Left lung (tissue), 10 donors: ENCODE results near the gene USB1. TPM values are rescaled to one million over a fixed set of nuclear protein-coding genes. Genes with fewer than 3 reads are reported as not detected.

Source experiments
- ATAC-seq: fragments of 200-7000 bp; cut with Tn5 transposase; one replicate; pipeline ENCODE4 v1.9.1; 2020; ENCODE audit warnings: moderate library complexity
- DNase-seq, 4 donors: peaks; one replicate each; pipeline ENCODE4 v3.0.0-alpha.2; 2013 to 2020
- H3K27ac ChIP-seq, 2 donors: fragments of 200-600 bp; sonication (generic) in 1 of 2; one replicate each; pipeline versions ENCODE4 v1.5.0 to v1.8.0; 2020 to 2021
- H3K27me3 ChIP-seq, 2 donors: fragments of 200-600 bp; sonication (generic) in 1 of 2; one replicate each; pipeline versions ENCODE4 v1.5.0 to v1.8.0; 2020 to 2021
- H3K36me3 ChIP-seq, 2 donors: fragments of 200-600 bp; sonication (generic) in 1 of 2; one replicate each; pipeline versions ENCODE4 v1.5.0 to v1.8.0; 2020 to 2021
- H3K4me1 ChIP-seq, 2 donors: fragments of 200-600 bp; one replicate each; pipeline ENCODE4 v1.8.0; 2021
- H3K4me3 ChIP-seq, 2 donors: fragments of 200-600 bp; sonication (generic) in 1 of 2; one replicate each; pipeline versions ENCODE4 v1.5.0 to v1.8.0; 2020 to 2021; ENCODE audit warnings: mild to moderate bottlenecking in 1 of 2
- H3K9me3 ChIP-seq, 2 donors: fragments of 200-600 bp; sonication (generic) in 1 of 2; one replicate each; pipeline versions ENCODE4 v1.5.0 to v1.8.0; 2020 to 2021
- intact Hi-C, 2 donors: fragments of 100-400 bp; cut with DNase I; formaldehyde crosslinking; loops; one replicate each; pipeline versions ENCODE4 v1.11.2 to v1.14.2; 2022
- polyA plus RNA-seq, 6 donors: library from polyadenylated mRNA; unstranded; fragments of 120-200 nt; gene quantifications; one replicate each; pipeline ENCODE4 v1.2.1, GENCODE V29; 2013; ENCODE audit not compliant: insufficient read length in 6 of 6
- total RNA-seq, 2 donors: library from RNA; stranded (reverse); fragmentation: NEBNext Ultra II Directional; extraction: Animal tissue kit (Norgen Biotek cat#: 25700); gene quantifications; one replicate each; pipeline ENCODE4 v1.2.1, GENCODE V29; 2021
- TF ChIP-seq, protein P1 (sequence below), 2 donors: fragments of 200-600 bp; sonication (generic) in 1 of 2; IDR thresholded peaks; one replicate each; pipeline versions ENCODE4 v1.5.0 to v1.8.0; 2021; ENCODE audit warnings: antibody characterized with exemption in 2 of 2
- donor health status: DM: no; HTN: yes; CAD: no.
- donor health status: DM: no; HTN: no; CAD: no.

Gene USB1
- total and polyA plus RNA-seq, 8 donors = 21.5 to 50.9 (median 25.2) TPM

DNA sequence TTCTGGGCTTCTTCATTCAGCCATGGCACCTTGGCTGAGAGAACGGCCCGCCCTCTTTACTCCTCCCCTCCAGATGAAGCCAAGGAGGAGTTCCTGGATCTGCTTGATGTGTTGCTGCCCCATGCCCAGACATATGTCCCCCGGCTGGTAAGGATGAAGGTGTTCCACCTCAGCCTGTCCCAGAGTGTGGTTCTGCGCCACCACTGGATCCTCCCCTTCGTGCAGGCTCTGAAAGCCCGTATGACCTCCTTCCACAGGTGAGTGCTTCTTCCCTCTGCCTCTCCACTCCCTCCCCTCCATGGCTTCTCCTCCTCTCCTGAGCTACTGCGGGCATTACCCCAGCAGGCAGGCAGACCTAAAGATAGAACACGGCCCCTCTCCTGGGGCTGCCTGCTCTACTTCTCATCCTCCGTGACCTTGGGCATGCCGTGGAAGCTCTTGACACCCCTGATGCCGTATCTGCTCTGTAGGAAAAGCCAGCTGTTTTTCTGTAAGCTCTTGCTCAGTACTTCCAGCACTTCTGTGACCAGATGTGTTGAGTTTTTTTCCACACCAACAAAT is 8.7 kb downstream of the USB1 start:
- ATAC-seq (no peak), DNase-seq (peak in 1 of 4 donors; percentile 10)
- no peak overlapping the region for H3K4me3 ChIP-seq
- peaks cover 0 to 82% of the 10 kb centered on the region in 2 donors for H3K36me3 ChIP-seq
- no peaks in the 10 kb centered on the region for H3K9me3 ChIP-seq
- TF ChIP-seq, protein P1, sequence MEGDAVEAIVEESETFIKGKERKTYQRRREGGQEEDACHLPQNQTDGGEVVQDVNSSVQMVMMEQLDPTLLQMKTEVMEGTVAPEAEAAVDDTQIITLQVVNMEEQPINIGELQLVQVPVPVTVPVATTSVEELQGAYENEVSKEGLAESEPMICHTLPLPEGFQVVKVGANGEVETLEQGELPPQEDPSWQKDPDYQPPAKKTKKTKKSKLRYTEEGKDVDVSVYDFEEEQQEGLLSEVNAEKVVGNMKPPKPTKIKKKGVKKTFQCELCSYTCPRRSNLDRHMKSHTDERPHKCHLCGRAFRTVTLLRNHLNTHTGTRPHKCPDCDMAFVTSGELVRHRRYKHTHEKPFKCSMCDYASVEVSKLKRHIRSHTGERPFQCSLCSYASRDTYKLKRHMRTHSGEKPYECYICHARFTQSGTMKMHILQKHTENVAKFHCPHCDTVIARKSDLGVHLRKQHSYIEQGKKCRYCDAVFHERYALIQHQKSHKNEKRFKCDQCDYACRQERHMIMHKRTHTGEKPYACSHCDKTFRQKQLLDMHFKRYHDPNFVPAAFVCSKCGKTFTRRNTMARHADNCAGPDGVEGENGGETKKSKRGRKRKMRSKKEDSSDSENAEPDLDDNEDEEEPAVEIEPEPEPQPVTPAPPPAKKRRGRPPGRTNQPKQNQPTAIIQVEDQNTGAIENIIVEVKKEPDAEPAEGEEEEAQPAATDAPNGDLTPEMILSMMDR (IDR thresholded peaks at IDR 0.05) = no peak
- H3K4me1 ChIP-seq = peaks cover 0 to 3% of the 10 kb centered on the region in 2 donors
- H3K27ac ChIP-seq = no peak overlapping the region
- no peaks in the 10 kb centered on the region for H3K27me3 ChIP-seq
- intact Hi-C loops = loop anchor here in 1 of 2 donors (10.0 kb wide), 1 partner anchor 105 kb away; no protein-coding TSS in a partner anchor

DNA sequence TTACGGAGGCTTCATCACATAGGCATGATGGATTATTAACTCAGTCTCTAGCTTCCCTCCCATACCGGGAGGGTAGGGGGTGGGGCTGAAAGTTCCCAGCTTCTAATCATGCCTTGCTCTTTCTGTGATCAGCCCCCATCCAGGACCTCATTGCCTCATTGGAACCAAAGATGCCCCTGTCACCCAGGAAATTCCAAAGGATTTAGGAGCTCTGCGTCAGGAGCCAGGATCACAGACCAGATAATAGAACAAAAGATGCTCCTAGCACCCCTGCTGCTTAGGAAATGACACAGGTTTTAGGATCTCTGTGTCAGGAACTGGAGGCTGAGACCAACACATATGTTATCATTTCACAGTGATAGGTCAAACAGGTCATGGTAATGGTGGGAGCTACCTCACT is 9.7 kb downstream of the USB1 start:
- no peak for DNase-seq
- Histone ChIP-seq H3K27me3 (no peaks in the 10 kb centered on the region), H3K4me3 (no peak overlapping the region), H3K27ac (no peak overlapping the region), H3K9me3 (no peaks in the 10 kb centered on the region), H3K4me1 (no peaks in the 10 kb centered on the region), H3K36me3 (peaks cover 0 to 87% of the 10 kb centered on the region in 2 donors)
- ATAC-seq = no peak
- TF ChIP-seq, protein P1 (IDR thresholded peaks at IDR 0.05) = no peak
- intact Hi-C loops = no loop called here

DNA sequence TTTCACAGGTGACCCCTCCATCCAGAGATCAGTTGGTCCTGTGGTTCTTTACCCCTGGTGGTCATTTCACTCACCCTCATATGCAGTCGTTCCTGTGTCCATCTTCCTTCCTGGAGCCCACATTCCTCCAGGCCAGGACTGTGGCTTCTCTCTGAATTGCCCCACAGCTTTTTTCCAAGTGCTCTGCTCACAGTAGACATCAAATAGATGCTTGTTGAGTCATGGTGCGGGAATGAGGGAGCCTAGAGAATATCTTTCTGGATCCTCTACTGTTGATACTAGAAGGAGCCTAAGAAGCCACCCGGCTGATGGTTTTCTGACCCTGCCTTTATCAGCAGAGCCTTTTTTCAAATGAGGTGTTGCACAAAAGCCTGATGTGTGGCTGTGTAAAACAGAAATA is 10.4 kb downstream of the USB1 start:
- TF ChIP-seq, protein P1 (IDR thresholded peaks at IDR 0.05) = no peak
- no peak overlapping the region for H3K27ac ChIP-seq
- peaks cover 0 to 80% of the 10 kb centered on the region in 2 donors for H3K36me3 ChIP-seq
- intact Hi-C loops = no loop called here
- H3K4me3 ChIP-seq = no peak overlapping the region
- no peaks in the 10 kb centered on the region for H3K4me1 ChIP-seq
- H3K27me3 ChIP-seq = no peaks in the 10 kb centered on the region
- no peak for DNase-seq
- H3K9me3 ChIP-seq = no peaks in the 10 kb centered on the region
- no peak for ATAC-seq

DNA sequence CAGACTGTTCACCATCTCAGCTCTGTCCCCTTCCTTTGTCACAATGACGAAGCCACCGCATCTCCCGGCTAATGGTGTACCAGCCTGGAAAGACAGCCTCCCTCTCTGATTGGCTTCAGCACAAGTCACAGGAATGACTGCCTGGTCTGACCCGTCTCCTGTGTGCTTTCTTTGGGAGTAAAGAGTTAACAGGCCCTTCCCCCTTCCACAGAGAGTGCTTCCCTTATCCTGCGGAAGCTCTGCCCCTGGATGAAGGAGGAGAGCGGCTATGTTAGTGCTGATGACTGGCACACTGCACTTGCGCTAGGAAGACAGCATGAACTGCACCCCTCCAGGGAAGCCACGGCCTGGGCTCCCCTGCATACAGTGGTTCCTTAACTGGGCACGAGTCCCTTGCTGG is 11.3 kb downstream of the USB1 start:
- TF ChIP-seq, protein P1 (IDR thresholded peaks at IDR 0.05) = no peak
- ATAC-seq (no peak), DNase-seq (peak in 1 of 4 donors; percentile 31)
- H3K9me3 ChIP-seq = no peaks in the 10 kb centered on the region
- H3K4me1 ChIP-seq = no peaks in the 10 kb centered on the region
- no peak overlapping the region for H3K27ac ChIP-seq
- no peaks in the 10 kb centered on the region for H3K27me3 ChIP-seq
- intact Hi-C loops = no loop called here
- H3K36me3 ChIP-seq = peaks cover 0 to 82% of the 10 kb centered on the region in 2 donors
- H3K4me3 ChIP-seq = no peak overlapping the region

DNA sequence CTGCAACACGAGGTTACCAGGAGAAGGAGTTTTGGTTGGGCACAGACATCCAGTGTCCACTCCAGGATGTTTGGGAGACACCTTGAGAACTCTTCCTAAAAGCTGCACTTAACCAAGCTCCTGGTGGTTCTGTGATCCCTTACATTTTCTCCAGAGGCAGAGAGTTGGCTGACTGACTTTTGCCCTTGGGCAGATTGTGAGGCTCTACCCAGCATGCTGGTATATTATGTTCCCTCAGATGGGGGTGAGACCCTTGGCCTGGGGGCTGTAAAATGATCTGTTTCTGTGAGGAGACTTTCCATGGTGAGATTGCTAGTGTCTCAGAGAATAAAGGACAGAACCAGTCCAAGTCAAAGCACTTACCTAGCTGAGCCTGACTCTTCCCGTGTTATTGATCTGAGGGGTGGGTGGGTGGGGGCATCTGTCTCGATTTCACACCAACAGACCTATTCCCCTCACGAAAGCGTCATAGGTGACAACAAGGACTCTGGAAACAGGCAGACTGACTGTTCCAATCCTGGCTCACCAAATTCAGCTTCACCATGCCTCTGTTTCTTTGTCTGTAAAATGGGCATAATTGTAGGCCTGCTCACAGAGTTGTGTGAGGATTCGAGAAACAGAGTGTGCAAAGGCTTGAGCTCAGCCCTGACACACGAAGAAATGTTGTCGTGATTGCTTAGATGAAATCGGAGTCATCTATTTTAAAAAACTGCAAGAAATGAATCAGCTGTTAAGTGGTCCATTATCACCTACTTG is 12.2 kb downstream of the USB1 start:
- Histone ChIP-seq H3K36me3 (peaks cover 0 to 86% of the 10 kb centered on the region in 2 donors), H3K4me3 (no peak overlapping the region), H3K27me3 (no peaks in the 10 kb centered on the region), H3K9me3 (no peaks in the 10 kb centered on the region), H3K4me1 (no peaks in the 10 kb centered on the region), H3K27ac (no peak overlapping the region)
- DNase-seq (no peak), ATAC-seq (no peak)
- intact Hi-C loops = no loop called here
- TF ChIP-seq, protein P1 (IDR thresholded peaks at IDR 0.05) = no peak
